Right lobe of liver (tissue), 4 donors: ENCODE measurements around the gene CYP11A1.

Experiments used
- CTCF ChIP-seq, 4 donors: fragments of 200-600 bp in 3 of 4; fragments of 450-650 bp in 1 of 4; IDR thresholded peaks; one replicate each; pipeline versions ENCODE4 v1.5.1 to v1.8.0; 2016 to 2022; ENCODE audit warnings: antibody characterized with exemption in 4 of 4, mild to moderate bottlenecking in 2 of 4
- POLR2A ChIP-seq: fragments of 450-650 bp; IDR thresholded peaks from one replicate; pipeline ENCODE4 v1.6.1; 2017; ENCODE audit warnings: antibody characterized with exemption, mild to moderate bottlenecking
- donor health status: DM: no; HTN: no; CAD: no.
- donor health status: DM: no; HTN: no; CAD: no.
- donor health status: DM: no; HTN: yes; CAD: no.

GRCh38 chr15:74313889-74314288 is 53.6 kb downstream of the CYP11A1 start:
- TF ChIP-seq CTCF (IDR thresholded peaks at IDR 0.05) (no peak), POLR2A (no peak)
